GM12865 (cell line): ENCODE results near the gene CPNE1.

Source experiments
- DNase-seq: peaks from one replicate; pipeline ENCODE4 v3.0.0; 2010; ENCODE audit warnings: low read depth
- H3K4me3 ChIP-seq: 2 replicates; pipeline ENCODE4 v1.5.1; 2011; ENCODE audit warnings: mild to moderate bottlenecking, low read depth, low read length, control low read depth
- TF ChIP-seq, protein P1 (sequence below): IDR thresholded peaks from 2 replicates; pipeline ENCODE4 v1.5.1; 2011; ENCODE audit warnings: low read length, control low read depth, low read depth, inconsistent platforms; ENCODE audit not compliant: insufficient read depth; ENCODE audit errors: missing control alignments

The CPNE1 gene

DNA sequence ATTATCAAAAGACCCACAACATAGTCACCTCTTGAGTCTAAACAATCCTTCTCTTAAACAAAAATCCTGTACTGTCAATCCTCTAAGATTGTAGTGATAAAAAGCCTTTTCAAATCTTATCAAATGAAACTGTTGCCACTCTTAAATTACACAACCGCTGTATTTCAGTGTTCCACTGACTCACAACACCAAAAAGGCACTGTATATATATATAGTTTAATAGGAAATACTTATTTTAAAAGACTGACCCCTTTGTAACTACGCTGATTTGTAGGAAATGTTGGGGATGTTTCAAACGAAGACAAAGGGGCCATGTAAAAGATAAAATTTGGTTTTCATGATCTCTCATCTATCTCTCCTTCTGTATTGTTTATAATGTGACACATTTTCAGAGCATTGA lies 14.1 kb downstream of the CPNE1 start:
- TF ChIP-seq, protein P1, sequence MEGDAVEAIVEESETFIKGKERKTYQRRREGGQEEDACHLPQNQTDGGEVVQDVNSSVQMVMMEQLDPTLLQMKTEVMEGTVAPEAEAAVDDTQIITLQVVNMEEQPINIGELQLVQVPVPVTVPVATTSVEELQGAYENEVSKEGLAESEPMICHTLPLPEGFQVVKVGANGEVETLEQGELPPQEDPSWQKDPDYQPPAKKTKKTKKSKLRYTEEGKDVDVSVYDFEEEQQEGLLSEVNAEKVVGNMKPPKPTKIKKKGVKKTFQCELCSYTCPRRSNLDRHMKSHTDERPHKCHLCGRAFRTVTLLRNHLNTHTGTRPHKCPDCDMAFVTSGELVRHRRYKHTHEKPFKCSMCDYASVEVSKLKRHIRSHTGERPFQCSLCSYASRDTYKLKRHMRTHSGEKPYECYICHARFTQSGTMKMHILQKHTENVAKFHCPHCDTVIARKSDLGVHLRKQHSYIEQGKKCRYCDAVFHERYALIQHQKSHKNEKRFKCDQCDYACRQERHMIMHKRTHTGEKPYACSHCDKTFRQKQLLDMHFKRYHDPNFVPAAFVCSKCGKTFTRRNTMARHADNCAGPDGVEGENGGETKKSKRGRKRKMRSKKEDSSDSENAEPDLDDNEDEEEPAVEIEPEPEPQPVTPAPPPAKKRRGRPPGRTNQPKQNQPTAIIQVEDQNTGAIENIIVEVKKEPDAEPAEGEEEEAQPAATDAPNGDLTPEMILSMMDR: no peak
- H3K4me3 ChIP-seq: no peak overlapping the region
- no peak for DNase-seq

DNA sequence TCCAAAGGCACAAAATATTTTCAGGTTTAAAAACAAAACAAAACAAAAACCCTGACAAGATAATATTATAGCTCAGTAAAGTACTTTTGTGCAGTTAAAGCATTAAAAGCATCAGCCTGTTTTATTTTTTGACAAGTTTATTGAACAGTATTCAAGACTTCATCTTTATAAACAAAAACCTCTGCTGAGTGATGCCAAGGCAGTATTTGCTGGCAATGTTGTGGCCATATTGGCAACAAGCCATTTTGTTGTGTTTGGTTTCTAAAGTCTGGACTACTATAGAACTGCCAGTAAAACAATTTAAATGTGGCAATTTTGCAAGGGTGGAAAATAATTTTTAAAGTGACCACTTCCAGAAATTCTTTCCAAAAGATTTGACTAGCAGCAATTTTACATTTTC lies 15.9 kb downstream of the CPNE1 start:
- DNase-seq: no peak
- TF ChIP-seq, protein P1: no peak

DNA sequence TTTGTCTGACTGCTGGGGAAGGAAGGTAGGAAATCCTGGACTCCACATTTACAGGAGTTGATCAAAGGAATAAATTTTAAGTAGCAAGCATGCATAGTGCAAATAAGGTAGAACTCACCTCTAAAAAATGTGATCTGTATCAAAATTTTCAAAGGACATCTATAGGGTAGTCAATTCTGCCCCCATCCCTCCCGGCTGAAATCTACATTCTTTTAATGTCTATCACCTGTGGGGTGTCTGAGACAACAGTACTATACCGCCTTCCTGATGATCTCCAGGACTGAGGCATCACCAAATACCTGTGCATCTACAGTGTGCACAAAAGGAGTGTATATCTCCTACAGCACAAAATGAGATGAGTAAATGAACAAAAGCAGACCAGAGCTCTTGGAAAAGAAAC lies 19.9 kb downstream of the CPNE1 start:
- H3K4me3 ChIP-seq: no peak overlapping the region
- DNase-seq: no peak
- TF ChIP-seq, protein P1: no peak

More for the DNA sequence above, 15.9 kb downstream of the CPNE1 start:
- no peak overlapping the region for H3K4me3 ChIP-seq

DNA sequence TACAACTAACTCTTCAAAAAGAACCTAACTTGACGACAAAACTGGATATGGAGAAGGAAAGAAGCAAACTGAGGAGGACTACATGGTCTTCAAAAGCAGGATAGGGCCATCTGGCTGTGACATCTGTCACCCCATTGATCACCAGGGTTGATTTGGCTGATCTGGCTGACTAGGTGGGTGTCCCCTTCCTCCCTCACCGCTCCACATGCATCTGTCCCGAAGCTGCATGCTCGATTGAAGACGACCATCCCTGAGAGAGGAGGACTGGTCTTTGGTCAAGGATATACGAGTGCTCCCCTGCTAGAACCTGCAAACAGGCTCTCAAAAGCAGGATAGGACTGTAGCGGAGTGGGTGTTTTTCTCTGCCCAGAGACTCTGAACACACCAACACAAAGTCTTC lies 21.7 kb downstream of the CPNE1 start:
- H3K4me3 ChIP-seq: no peak overlapping the region
- no peak for DNase-seq
- TF ChIP-seq, protein P1: no peak

DNA sequence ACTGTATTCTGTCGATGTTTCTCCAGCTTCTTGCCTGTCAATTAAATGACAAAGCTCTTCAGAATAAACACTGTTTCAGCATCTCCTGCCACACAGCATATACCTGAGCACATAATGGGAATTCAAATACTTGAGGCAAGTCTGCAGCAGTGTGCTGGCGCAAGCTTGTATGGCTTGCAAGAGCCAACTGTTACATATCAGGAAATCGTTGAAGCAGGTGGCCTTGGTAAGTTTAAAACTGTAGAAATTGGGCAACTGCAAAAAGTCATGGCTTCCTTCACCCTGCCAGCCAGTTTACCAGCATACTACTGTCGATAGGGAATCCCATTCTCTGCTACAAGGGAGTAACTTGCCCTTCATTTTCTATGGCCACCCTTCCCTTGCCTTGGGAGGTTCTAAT lies 23.0 kb downstream of the CPNE1 start:
- TF ChIP-seq, protein P1: no peak
- no peak overlapping the region for H3K4me3 ChIP-seq
- no peak for DNase-seq

DNA sequence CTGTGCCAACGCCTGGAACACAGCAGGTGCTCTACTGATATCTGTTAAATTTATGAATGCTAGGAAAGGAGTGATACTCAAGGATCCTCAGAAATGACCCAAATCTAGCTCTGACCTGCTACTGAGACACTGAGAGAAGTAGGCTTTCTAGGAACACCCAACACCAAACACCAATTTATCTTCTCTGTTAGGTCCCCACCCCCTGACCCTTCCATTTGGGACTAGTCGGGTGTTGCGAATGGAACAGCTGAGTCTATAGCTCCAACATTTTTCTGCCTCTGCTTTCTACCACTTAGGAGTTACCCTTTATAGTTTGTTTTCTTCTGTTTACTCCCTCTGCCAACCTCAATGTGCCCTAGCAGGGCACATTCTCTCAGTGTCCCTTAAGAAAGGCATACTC lies 24.0 kb downstream of the CPNE1 start:
- DNase-seq: no peak
- H3K4me3 ChIP-seq: no peak overlapping the region
- TF ChIP-seq, protein P1: no peak

DNA sequence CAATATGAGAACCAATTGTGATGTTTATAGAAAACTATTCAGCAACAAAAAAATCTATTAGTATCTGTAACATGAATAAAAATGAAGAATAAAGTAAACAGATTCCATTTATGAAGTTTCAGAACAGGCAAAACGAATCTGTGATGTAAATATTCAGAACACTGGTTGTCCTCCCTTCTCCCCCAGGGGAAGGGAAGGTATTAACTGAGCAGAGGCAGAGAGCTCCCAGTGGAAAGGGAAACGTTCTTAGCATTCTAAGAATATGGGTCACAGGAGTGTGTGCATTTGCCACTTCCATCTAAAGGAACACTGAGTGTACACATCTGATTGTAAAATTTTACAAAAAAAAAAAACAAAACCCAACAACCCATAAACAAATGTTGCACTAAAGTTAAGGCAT lies 25.9 kb downstream of the CPNE1 start:
- TF ChIP-seq, protein P1: no peak
- DNase-seq: no peak
- no peak overlapping the region for H3K4me3 ChIP-seq
